ENCODE results near the gene IGSF3.
"Not testable (repeated sequence)": the region's sequence is repeated elsewhere in the genome, so short reads cannot be mapped to it uniquely, and the experiment has no call there.

Gene IGSF3

GRCh38 chr1:116628448-116628847 is 39.1 kb downstream of the IGSF3 start:
- DNase-seq, result no peak

GRCh38 chr1:116627357-116627756 is 40.2 kb downstream of the IGSF3 start:
- DNase-seq, result not testable (repeated sequence)

- DNase-seq, result not testable (repeated sequence)
Observed at GRCh38 chr1:116626915-116627314, 40.6 kb downstream of the IGSF3 start.

- not testable (repeated sequence) for DNase-seq
Observed at GRCh38 chr1:116625155-116625554, 42.4 kb downstream of the IGSF3 start.

- no peak for DNase-seq
Observed at GRCh38 chr1:116624040-116624439, 43.5 kb downstream of the IGSF3 start.

- not testable (repeated sequence) for DNase-seq
Observed at GRCh38 chr1:116622496-116622895, 45.0 kb downstream of the IGSF3 start.

- DNase-seq, result peak; percentile 7
Observed at GRCh38 chr1:116621756-116622155, 45.8 kb downstream of the IGSF3 start.

- not testable (repeated sequence) for DNase-seq
Observed at GRCh38 chr1:116620392-116620791, 47.1 kb downstream of the IGSF3 start.

- DNase-seq, result not testable (repeated sequence)
Observed at GRCh38 chr1:116619106-116619505, 48.4 kb downstream of the IGSF3 start.

GRCh38 chr1:116617808-116618207 is 49.7 kb downstream of the IGSF3 start:
- not testable (repeated sequence) for DNase-seq

- not testable (repeated sequence) for DNase-seq
Observed at GRCh38 chr1:116613825-116614224, 53.7 kb downstream of the IGSF3 start.

- not testable (repeated sequence) for DNase-seq
Observed at GRCh38 chr1:116609801-116610371, 57.6 kb downstream of the IGSF3 start.

- DNase-seq, result not testable (repeated sequence)
Observed at GRCh38 chr1:116608841-116609240, 58.7 kb downstream of the IGSF3 start.

- not testable (repeated sequence) for DNase-seq
Observed at GRCh38 chr1:116608151-116608550, 59.4 kb downstream of the IGSF3 start.

GRCh38 chr1:116607463-116607862 is 60.1 kb downstream of the IGSF3 start:
- not testable (repeated sequence) for DNase-seq

GRCh38 chr1:116606067-116606466 is 61.5 kb downstream of the IGSF3 start:
- not testable (repeated sequence) for DNase-seq

GRCh38 chr1:116605315-116605714 is 62.2 kb downstream of the IGSF3 start:
- DNase-seq, result no peak

- DNase-seq, result not testable (repeated sequence)
Observed at GRCh38 chr1:116604408-116604807, 63.1 kb downstream of the IGSF3 start.

- not testable (repeated sequence) for DNase-seq
Observed at GRCh38 chr1:116603646-116604045, 63.9 kb downstream of the IGSF3 start.

GRCh38 chr1:116599369-116599768 is 68.2 kb downstream of the IGSF3 start:
- DNase-seq, result not testable (repeated sequence)

GRCh38 chr1:116598420-116599036 is 69.0 kb downstream of the IGSF3 start:
- not testable (repeated sequence) for DNase-seq

GRCh38 chr1:116597388-116597787 is 70.1 kb downstream of the IGSF3 start:
- DNase-seq, result not testable (repeated sequence)

GRCh38 chr1:116596742-116597307 is 70.7 kb downstream of the IGSF3 start:
- not testable (repeated sequence) for DNase-seq
